ENCODE data around the gene ZCCHC17. TPM values are rescaled to one million over a fixed set of nuclear protein-coding genes. Genes with fewer than 3 reads are reported as not detected.

ZCCHC17 gene
- polyA plus RNA-seq, 1 experiment = 72.9 TPM

DNA sequence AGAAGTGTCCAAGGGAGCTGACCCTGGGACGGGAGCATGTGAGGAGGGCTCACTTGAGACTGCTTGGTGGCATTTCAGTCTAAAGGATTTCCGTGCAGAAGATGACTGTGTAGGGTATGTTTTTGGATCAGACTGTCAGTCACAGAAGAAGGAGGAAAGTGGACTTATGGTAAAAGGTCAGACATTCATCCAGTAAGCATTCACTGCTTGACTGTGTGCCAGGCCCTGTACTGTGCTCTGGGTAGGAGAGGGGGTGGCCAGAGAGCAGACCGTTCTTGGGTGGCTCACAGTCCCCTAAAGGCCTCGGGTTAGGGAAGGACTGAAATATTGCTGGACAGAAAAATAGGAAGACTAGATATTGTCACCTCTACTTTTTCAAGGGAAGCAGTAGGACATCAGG lies 114.0 kb downstream of the ZCCHC17 start:
- TF ChIP-seq, protein P1, sequence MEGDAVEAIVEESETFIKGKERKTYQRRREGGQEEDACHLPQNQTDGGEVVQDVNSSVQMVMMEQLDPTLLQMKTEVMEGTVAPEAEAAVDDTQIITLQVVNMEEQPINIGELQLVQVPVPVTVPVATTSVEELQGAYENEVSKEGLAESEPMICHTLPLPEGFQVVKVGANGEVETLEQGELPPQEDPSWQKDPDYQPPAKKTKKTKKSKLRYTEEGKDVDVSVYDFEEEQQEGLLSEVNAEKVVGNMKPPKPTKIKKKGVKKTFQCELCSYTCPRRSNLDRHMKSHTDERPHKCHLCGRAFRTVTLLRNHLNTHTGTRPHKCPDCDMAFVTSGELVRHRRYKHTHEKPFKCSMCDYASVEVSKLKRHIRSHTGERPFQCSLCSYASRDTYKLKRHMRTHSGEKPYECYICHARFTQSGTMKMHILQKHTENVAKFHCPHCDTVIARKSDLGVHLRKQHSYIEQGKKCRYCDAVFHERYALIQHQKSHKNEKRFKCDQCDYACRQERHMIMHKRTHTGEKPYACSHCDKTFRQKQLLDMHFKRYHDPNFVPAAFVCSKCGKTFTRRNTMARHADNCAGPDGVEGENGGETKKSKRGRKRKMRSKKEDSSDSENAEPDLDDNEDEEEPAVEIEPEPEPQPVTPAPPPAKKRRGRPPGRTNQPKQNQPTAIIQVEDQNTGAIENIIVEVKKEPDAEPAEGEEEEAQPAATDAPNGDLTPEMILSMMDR (IDR thresholded peaks at IDR 0.05; ENCODE audit: low read depth, low read length) = no peak
- Histone ChIP-seq H3K4me3 (ENCODE audit: low read depth, low read length) (no peak overlapping the region), H3K27me3 (ENCODE audit: control insufficient read depth, insufficient read depth, low read length) (no peaks in the 10 kb centered on the region), H3K9me3 (ENCODE audit: control insufficient read depth, insufficient read depth, low read length) (no peaks in the 10 kb centered on the region; the same call in 1 of the 2 replicates), H3K27ac (ENCODE audit: low read depth, low read length) (peak overlapping the region; percentile 52)
- DNase-seq (ENCODE audit: low read depth, low spot score) = no peak
- ChIA-PET CTCF (interaction anchor here (1.2 to 5.2 kb wide), 3 partner anchors 11 to 16 kb away, joined by 3 to 40 read pairs (median 20); no protein-coding TSS in a partner anchor), POLR2A (interaction anchor here (0.6 kb wide), 1 partner anchor 9 kb away, joined by 3 read pairs; no protein-coding TSS in a partner anchor)

DNA sequence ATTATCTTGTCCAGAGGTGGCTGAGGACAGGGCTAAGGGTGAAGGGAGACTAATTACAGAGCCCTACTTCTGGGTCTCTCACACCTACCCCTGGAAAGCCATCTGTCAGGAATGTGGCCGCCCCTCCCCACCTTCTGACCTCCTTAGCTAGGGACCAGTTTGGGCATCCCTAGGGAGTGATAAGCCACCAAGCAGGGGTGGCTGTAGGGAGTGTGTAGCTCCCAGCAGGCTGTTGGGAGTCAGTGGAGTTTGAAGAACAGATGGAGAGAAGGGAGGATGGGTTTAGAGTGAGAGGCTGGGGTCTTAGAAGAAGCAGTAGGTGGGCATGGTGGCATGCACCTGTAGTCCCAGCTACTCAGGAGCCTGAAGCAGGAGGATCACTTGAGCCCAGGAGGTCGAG lies 115.4 kb downstream of the ZCCHC17 start:
- H3K9me3 ChIP-seq (ENCODE audit: control insufficient read depth, insufficient read depth, low read length) = no peaks in the 10 kb centered on the region; the same call in 1 of the 2 replicates
- H3K4me3 ChIP-seq (ENCODE audit: low read depth, low read length) = no peak overlapping the region
- DNase-seq (ENCODE audit: low read depth, low spot score) = no peak
- POLR2A ChIA-PET = interaction anchor here (0.7 to 0.9 kb wide), 2 partner anchors 15 to 195 kb away, joined by 3 read pairs; no protein-coding TSS in a partner anchor
- no peaks in the 10 kb centered on the region for H3K27me3 ChIP-seq (ENCODE audit: control insufficient read depth, insufficient read depth, low read length)
- CTCF ChIA-PET = interaction anchor here (0.7 to 5.2 kb wide), 3 partner anchors 9 to 17 kb away, joined by 4 to 40 read pairs (median 20); no protein-coding TSS in a partner anchor
- no peak overlapping the region for H3K27ac ChIP-seq (ENCODE audit: low read depth, low read length)
- TF ChIP-seq, protein P1 (IDR thresholded peaks at IDR 0.05; ENCODE audit: low read depth, low read length) = no peak

DNA sequence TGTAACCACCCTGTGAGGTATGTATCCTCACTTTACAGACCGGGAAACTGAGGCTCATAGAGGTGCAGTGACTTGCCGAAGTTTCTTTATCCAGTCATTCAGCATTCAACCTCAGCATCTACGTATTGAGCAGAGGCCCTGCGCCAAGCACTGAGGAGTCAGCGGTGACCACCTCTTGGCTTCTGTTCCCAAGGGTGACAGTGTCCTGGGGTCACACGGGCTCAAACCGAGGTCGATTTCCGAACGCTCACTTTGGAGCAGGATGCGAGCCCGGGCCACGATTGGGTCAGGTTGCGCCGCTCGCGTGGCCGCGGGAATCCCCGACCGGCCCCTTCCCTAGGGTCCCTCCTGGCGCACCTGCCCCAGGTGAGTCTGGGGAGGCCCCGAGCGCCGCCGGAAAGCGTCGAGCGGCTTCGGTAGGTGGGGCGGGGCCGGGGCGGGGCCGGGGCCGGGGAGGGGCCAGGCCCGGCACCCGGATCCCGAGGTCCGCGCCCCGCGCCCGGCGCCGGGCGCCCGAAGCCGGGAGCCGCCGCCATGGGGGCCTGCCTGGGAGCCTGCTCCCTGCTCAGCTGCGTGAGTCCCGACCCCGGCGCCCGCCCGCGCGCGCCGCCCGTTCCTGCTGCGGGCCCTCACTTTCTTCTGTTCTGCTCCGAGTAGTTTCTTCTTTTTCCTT lies 116.0 kb downstream of the ZCCHC17 start, which contains the start of gene SERINC2:
Gene SERINC2, plus strand, starts transcription at position 482 of the 673 bp plus-strand sequence. Its CDS starts 53 bp downstream, at position 535.
- H3K4me3 ChIP-seq (ENCODE audit: low read depth, low read length) = peak within 1 kb of the TSS; percentile 85
- no peak within 1 kb of the TSS for H3K27ac ChIP-seq (ENCODE audit: low read depth, low read length)
- ChIA-PET POLR2A (interaction anchor here (0.9 to 1.7 kb wide), 2 partner anchors 16 to 18 kb away, joined by 3 to 5 read pairs; no protein-coding TSS in a partner anchor), CTCF (interaction anchor here (3.6 to 5.2 kb wide), 2 partner anchors 9 to 18 kb away, joined by 20 to 40 read pairs; no protein-coding TSS in a partner anchor)
- DNase-seq (ENCODE audit: low read depth, low spot score) = no peak
- no peaks in the 10 kb centered on the region for H3K27me3 ChIP-seq (ENCODE audit: control insufficient read depth, insufficient read depth, low read length)
- TF ChIP-seq, protein P1 (IDR thresholded peaks at IDR 0.05; ENCODE audit: low read depth, low read length) = no peak
- no peaks in the 10 kb centered on the region; the same call in 1 of the 2 replicates for H3K9me3 ChIP-seq (ENCODE audit: control insufficient read depth, insufficient read depth, low read length)

DNA sequence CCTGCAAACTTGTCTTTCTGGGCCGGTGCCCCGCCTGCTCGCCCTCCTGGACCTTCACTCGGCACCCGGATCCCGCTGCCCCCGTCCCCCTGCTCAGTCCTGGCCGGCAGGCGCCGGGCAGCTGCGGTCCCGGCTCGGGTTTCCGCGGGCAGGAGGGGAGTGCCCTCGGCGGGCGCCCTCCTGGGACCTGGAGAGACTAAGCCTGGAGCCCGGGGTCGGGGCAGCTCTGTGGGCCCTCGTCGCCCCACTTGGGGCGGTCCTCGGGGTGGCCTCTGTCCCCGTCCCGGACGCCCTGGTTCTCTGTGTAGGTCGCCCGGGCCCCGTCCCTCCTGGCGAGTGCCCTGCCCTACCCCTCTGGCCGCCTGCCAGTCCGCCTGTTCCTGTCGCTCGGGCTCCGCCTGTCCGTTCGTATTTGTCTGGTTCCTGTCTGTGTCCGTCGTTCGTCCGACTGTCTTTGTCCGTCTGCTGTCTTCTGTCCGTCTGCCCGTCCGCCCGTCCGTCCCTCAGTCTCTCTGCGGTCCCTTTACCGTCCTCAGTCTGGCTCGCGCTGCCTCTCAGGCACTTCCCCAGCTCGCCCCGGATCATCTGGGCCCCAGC lies 116.7 kb downstream of the ZCCHC17 start:
- TF ChIP-seq, protein P1 (IDR thresholded peaks at IDR 0.05; ENCODE audit: low read depth, low read length) = no peak
- ChIA-PET POLR2A (interaction anchor here (1.7 kb wide), 1 partner anchor 19 kb away, joined by 5 read pairs; no protein-coding TSS in a partner anchor), CTCF (interaction anchor here (1.0 to 5.2 kb wide), 2 partner anchors 18 to 375 kb away, joined by 3 to 40 read pairs; no protein-coding TSS in a partner anchor)

More for the DNA sequence above, 116.7 kb downstream of the ZCCHC17 start:
- DNase-seq (ENCODE audit: low read depth, low spot score) = no peak
- no peak overlapping the region for H3K27ac ChIP-seq (ENCODE audit: low read depth, low read length)
- no peaks in the 10 kb centered on the region for H3K27me3 ChIP-seq (ENCODE audit: control insufficient read depth, insufficient read depth, low read length)
- peak overlapping the region; percentile 85 for H3K4me3 ChIP-seq (ENCODE audit: low read depth, low read length)
- no peaks in the 10 kb centered on the region; the same call in 1 of the 2 replicates for H3K9me3 ChIP-seq (ENCODE audit: control insufficient read depth, insufficient read depth, low read length)

Other genes with a start within 250 kb of the ZCCHC17 start
- gene PUM1, start 231.3 kb upstream of the ZCCHC17 start, polyA plus RNA-seq (2011; rRNA removed) = 71.3 and 73.0 TPM in 2 replicates
- gene NKAIN1, start 57.1 kb upstream of the ZCCHC17 start, polyA plus RNA-seq (2011; rRNA removed) = 0.05 and 0.09 TPM in 2 replicates
- gene SNRNP40, start 244 bp upstream of the ZCCHC17 start, polyA plus RNA-seq (2011; rRNA removed) = 53.1 and 54.3 TPM in 2 replicates
- 14.5 and 19.8 TPM in 2 replicates for gene FABP3, start 76.0 kb downstream of the ZCCHC17 start, polyA plus RNA-seq (2011; rRNA removed)
- gene SERINC2, start 116.2 kb downstream of the ZCCHC17 start, polyA plus RNA-seq (2011; rRNA removed) = 46.0 and 61.3 TPM in 2 replicates